Umbilical cord (tissue), 2 donors: ENCODE measurements around the gene BMAL2. TPM values are rescaled to one million over a fixed set of nuclear protein-coding genes. Genes with fewer than 3 reads are reported as not detected.

Experiments
- DNase-seq: peaks from one replicate; pipeline ENCODE4 v3.0.0-alpha.2; 2015; ENCODE audit warnings: low spot score
- total RNA-seq: library from RNA; depleted of rRNA; stranded (reverse); fragments of >200 nt; gene quantifications from one replicate; pipeline ENCODE4 v1.2.3, GENCODE V29; 2014; ENCODE audit warnings: low replicate concordance; ENCODE audit not compliant: insufficient read depth

The BMAL2 gene
- total RNA-seq = 22.4 TPM

- DNase-seq = peak; percentile 39
Measured at GRCh38 chr12:27332714-27333402, at the start of gene BMAL2. Gene BMAL2 (plus strand): TSS chr12:27332836. CDS start chr12:27333073, 237 bp downstream.

GRCh38 chr12:27284021-27284420, 48.6 kb upstream of the BMAL2 start:
- DNase-seq = no peak

DNA sequence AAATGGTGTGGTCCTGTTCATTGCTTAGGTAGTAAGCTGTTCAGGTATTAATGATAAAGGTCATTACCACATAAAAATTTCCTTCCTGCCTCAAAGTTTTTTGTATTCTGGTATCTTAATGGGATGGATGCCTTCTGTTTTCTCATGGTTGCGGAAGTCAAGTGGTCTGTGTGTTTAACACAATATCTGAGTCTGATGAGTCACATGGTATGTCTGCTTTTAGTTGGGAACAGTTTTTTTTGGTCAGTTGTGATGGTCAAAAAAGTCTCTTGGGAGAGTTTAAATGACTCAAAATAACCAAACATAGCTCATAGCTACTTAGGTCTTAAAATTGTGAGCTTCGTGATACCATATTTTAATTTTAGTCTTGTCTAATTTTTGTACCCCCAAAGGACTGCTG, 47.9 kb upstream of the BMAL2 start:
- peak; percentile 46 for DNase-seq

DNA sequence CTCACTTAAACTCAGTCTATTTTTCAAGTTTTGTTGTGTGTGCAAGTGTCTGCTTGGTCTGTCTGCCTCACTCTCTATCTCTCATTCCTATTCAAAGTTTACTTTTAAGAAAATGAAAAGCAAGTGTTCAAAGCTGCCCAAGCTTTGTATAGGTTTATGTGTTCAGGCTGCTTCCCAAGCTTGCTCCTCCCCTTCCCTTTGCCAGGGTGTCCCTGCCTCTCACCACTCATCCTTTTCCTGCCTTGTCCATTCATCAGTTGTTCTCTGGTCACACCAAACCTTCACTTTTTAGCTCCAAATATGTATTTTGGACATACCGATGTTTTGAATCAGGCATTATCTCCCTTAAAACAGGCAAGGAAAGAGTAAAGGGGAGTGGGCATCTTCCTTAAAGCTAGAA, 47.2 kb upstream of the BMAL2 start:
- peak; percentile 40 for DNase-seq

DNA sequence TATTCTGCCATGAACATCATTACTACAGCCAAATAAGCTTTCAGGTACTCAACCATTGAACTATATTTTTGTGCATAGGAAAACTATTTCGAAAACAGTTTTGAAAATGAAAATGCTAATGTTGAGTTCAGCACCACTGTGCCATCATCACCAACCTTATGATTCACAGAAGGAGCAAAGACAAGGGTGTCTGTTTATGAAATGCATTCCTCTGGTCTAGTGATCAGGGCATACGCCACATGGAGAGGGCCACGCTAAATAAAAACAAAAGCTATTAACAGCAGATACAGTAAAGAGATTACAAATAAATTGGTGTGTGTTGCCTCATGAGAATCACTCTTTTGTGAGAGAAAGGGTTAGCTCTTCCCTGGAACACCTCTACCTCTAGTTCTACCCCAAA, 43.2 kb upstream of the BMAL2 start:
- DNase-seq = no peak

- no peak for DNase-seq
Measured at GRCh38 chr12:27290501-27291168, 42.0 kb upstream of the BMAL2 start.

- DNase-seq = no peak
Measured at GRCh38 chr12:27291862-27292261, 40.8 kb upstream of the BMAL2 start.

DNA sequence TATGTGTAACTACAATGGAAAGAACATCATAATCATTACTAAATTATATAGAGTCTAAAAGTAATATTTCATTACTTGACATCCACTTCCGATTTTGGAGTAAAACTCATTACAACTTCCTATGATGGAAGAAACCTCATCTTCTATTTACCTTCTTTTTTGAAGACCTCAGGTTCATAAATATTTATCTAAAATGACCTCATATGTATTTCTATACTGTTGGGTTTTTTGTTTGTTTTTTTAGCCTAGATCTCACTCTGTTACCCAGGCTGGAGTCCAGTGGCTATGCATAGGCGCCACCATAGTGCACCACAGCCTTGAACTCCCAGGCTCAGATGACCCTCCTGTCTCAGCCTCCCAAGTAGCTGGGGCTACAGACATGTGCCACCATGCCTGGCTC, 39.9 kb upstream of the BMAL2 start:
- DNase-seq = no peak

GRCh38 chr12:27293463-27293862, 39.2 kb upstream of the BMAL2 start:
- no peak for DNase-seq

- DNase-seq = no peak
Measured at GRCh38 chr12:27296674-27297073, 36.0 kb upstream of the BMAL2 start.

- DNase-seq = no peak
Measured at GRCh38 chr12:27297566-27297965, 35.1 kb upstream of the BMAL2 start.

GRCh38 chr12:27299102-27299501, 33.5 kb upstream of the BMAL2 start:
- DNase-seq = no peak

GRCh38 chr12:27300226-27300625, 32.4 kb upstream of the BMAL2 start:
- DNase-seq = no peak

DNA sequence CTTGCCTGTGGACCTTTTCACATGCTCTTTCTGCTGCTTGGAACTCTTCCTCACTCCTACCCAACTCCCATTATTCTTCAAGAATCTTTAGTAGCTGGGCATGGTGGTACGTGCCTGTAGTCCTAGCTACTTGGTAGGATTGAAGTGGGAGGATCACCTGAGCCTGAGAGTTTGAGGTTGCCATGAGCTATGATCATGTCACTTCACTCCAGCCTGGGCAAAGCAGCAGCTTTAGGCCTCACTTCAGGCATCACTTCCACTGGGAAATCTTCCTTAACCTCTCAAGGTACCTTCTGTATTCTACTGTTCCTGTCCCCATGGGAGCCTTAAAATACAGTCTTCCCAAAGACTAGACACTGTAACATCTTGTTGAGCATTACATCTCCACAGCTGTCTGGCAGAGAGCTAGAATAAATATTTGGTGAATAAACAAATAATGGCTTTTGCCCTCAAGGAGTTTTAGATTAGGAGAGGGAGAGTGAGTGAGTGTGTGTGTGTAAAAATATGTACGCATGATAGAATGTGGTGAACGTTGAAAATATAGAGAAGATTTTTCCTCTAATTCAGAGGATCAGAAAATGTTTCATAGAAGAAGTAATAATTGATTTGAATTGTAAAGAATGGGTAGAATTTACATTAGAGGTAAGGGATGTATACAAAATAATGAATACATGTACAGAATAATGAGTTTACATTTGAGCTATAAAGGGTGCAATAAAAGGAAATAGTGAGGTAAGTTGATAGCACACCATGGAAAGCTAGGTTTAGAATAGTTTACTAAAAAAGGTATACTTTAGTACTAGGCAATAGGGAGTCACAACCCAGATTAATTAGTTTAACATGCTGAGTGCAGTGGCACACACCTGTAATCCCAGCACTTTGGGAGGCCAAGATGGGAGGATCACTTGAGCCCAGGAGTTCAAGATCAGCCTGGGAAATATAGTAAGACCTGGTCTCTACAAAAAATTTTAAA, 29.2 kb upstream of the BMAL2 start:
- no peak for DNase-seq

DNA sequence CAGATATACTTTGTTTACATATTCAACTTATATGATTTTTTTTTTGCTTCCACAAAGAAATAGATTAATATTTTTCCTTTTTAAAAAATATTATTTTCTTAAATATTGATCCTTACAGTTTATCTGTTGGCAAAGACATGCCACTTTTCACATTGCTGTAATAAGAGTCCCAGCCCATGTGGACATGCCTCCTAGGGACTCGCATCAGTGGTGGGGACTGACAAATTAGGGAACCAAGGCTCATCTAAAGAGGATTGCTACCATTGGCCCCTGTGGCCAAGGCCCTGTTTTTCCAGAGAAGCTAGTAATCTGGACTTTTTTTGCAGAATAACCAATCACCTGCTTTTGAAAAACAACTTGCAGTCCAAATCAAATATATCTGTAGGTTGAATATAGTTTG, 27.8 kb upstream of the BMAL2 start:
- no peak for DNase-seq

- DNase-seq = peak; percentile 68
Measured at GRCh38 chr12:27305673-27306456, 26.8 kb upstream of the BMAL2 start.

DNA sequence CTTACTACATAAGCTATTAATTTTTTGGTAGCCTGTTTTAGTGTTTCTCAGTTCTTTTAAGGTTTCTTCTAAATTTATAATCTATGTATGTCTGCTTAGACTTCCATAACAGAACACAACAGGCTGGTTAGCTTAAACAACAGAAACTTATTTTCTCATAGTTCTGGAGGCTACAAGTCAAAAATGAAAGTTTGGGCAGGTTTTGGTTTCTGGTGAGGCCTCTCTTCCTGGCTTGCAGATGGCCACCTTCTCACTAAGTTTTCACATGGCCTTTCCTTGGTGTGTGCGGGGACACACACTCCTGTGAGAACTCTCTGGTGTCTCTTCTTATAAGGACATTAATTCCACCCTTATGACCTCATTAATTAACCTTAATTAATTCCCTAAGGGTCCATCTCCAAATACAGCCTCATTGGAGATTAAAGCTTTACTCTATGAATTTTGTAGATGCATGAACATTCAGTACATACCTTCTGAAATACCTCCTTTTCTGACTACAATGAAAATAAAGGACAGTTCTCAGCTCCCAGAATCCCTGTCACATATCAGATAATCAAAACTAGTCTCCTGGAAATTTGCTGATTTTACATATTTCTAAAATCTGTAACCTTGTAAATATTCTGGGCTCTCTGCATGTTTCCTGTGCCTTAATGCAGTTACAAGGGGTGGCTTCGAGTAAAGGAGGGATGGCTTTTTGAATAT, 23.2 kb upstream of the BMAL2 start:
- DNase-seq = no peak

- DNase-seq = no peak
Measured at GRCh38 chr12:27309995-27310315, 22.7 kb upstream of the BMAL2 start.

- DNase-seq = no peak
Measured at GRCh38 chr12:27316947-27317346, 15.7 kb upstream of the BMAL2 start.

GRCh38 chr12:27319409-27319808, 13.2 kb upstream of the BMAL2 start:
- DNase-seq = no peak

- no peak for DNase-seq
Measured at GRCh38 chr12:27319848-27320247, 12.8 kb upstream of the BMAL2 start.
